ENCODE results near the gene MTFP1.
A peak's percentile ranks its signal among the peaks of the same experiment; 100 is the strongest.

MTFP1 gene

GRCh38 chr22:30425616-30426387, at the start of gene MTFP1:
Gene MTFP1, plus strand, starts transcription at chr22:30425768. Its CDS starts 112 bp downstream, at chr22:30425880.
- CTCF ChIA-PET: interaction anchor here (0.8 to 14.9 kb wide), 13 partner anchors 10 to 209 kb away, joined by 3 to 111 read pairs (median 4); no protein-coding TSS in a partner anchor
- TF ChIP-seq CTCF (IDR thresholded peaks at IDR 0.05; ENCODE audit: control extremely low read depth, extremely low read depth, low read depth, missing control alignments): no peak
- DNase-seq (ENCODE audit: extremely low spot score): peak; percentile 64
- POLR2A ChIA-PET: no interaction called here

GRCh38 chr22:30380011-30380410, 45.6 kb upstream of the MTFP1 start:
- no peak for DNase-seq (ENCODE audit: extremely low spot score)
- no peak for TF ChIP-seq CTCF (IDR thresholded peaks at IDR 0.05; ENCODE audit: control extremely low read depth, extremely low read depth, low read depth, missing control alignments)
- ChIA-PET POLR2A (no interaction called here), CTCF (interaction anchor here (1.6 to 14.0 kb wide), 3 partner anchors 11 to 106 kb away, joined by 4 to 307 read pairs (median 5); partner anchors contain the start of gene CASTOR1)

GRCh38 chr22:30381264-30381663, 44.3 kb upstream of the MTFP1 start:
- TF ChIP-seq CTCF (IDR thresholded peaks at IDR 0.05; ENCODE audit: control extremely low read depth, extremely low read depth, low read depth, missing control alignments): no peak
- ChIA-PET CTCF (interaction anchor here (0.8 to 14.0 kb wide), 5 partner anchors 10 to 105 kb away, joined by 3 to 307 read pairs (median 4); partner anchors contain the start of gene CASTOR1), POLR2A (no interaction called here)
- no peak for DNase-seq (ENCODE audit: extremely low spot score)

- POLR2A ChIA-PET: interaction anchor here (1.2 kb wide), 1 partner anchor 31 kb away, joined by 5 read pairs; no protein-coding TSS in a partner anchor
These were observed 43.2 kb upstream of the MTFP1 start for GRCh38 chr22:30382340-30382739.

GRCh38 chr22:30383061-30383460, 42.5 kb upstream of the MTFP1 start:
- POLR2A ChIA-PET: interaction anchor here (1.2 kb wide), 1 partner anchor 31 kb away, joined by 5 read pairs; no protein-coding TSS in a partner anchor
- no peak for DNase-seq (ENCODE audit: extremely low spot score)
- CTCF ChIA-PET: interaction anchor here (0.8 to 14.0 kb wide), 4 partner anchors 8 to 97 kb away, joined by 3 to 307 read pairs (median 6); partner anchors contain the start of gene CASTOR1
- no peak for TF ChIP-seq CTCF (IDR thresholded peaks at IDR 0.05; ENCODE audit: control extremely low read depth, extremely low read depth, low read depth, missing control alignments)

More at GRCh38 chr22:30382340-30382739, 43.2 kb upstream of the MTFP1 start:
- DNase-seq (ENCODE audit: extremely low spot score): no peak
- CTCF ChIA-PET: interaction anchor here (0.8 to 14.0 kb wide), 3 partner anchors 8 to 96 kb away, joined by 3 to 307 read pairs (median 3); partner anchors contain the start of gene CASTOR1
- no peak for TF ChIP-seq CTCF (IDR thresholded peaks at IDR 0.05; ENCODE audit: control extremely low read depth, extremely low read depth, low read depth, missing control alignments)

GRCh38 chr22:30385942-30386341, 39.6 kb upstream of the MTFP1 start:
- POLR2A ChIA-PET: no interaction called here
- CTCF ChIA-PET: interaction anchor here (0.8 to 14.0 kb wide), 7 partner anchors 12 to 123 kb away, joined by 3 to 307 read pairs (median 9); partner anchors contain the start of gene CASTOR1
- no peak for TF ChIP-seq CTCF (IDR thresholded peaks at IDR 0.05; ENCODE audit: control extremely low read depth, extremely low read depth, low read depth, missing control alignments)
- no peak for DNase-seq (ENCODE audit: extremely low spot score)

All from GM10248 (cell line).